Iris pigment epithelial cell (primary cell): ENCODE measurements around the gene H6PD.

Experiments used
- DNase-seq: peaks from one replicate; pipeline ENCODE4 v3.0.0-alpha.2; 2011; ENCODE audit warnings: low read depth

Gene H6PD

GRCh38 chr1:9299571-9300541, 65.3 kb downstream of the H6PD start:
- peak; percentile 62 for DNase-seq

DNA sequence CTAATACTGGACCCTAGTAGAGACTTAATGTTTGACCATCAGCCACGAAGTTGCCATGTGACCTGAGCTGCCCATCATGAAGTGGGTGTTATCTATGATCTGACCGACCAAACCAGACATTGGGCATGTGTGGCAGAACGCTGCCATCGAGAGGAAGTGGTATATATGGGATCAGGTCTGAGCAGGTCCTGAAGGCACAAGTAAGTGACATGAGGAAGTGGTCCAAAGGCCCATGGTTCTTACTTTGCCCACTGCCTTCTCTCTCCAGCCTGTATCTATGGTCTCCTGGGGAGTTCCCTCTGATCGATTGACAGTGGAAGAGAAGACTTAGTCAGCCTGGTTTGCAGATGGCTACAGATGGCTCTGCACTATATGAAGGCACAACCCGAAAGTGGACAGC, 66.0 kb downstream of the H6PD start:
- no peak for DNase-seq

DNA sequence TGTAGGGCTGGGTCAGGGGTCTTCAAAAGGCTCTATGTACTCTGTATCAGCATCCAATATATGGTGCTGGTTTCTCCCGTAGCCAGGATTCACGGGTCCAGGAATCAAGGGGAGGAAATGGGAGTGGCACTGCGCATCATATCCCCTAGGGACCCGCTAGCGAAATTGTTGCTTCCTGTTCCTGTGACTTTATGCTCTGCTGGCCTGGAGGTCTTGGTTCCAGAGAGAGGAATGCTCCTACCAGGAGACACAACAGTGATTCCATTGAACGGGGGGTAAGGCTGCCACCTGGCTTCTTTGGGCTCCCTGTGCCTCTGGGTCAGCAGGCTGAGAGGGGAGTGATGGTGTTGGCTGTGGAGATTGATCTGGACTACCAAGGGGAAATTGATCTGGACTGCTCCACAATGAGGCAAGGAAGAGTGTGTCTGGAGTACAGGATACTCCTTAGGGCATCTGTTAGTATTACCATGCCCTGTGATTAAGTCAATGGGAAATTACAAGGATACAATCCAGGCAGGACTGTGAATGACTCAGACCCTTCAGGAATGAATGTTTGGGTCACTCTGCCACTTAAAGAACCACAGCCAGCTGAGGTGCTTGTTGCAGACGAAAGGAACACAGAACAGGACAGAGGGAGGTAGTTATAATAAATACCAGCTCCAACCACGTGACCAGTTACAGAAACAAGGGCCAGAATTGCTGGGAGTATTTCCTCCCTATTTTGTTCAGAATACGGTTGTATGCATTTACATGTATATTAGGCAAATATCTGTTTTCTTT, 68.4 kb downstream of the H6PD start:
- DNase-seq: peak; percentile 78

GRCh38 chr1:9303916-9304315, 69.3 kb downstream of the H6PD start:
- DNase-seq: no peak

GRCh38 chr1:9305216-9305615, 70.6 kb downstream of the H6PD start:
- DNase-seq: no peak

DNA sequence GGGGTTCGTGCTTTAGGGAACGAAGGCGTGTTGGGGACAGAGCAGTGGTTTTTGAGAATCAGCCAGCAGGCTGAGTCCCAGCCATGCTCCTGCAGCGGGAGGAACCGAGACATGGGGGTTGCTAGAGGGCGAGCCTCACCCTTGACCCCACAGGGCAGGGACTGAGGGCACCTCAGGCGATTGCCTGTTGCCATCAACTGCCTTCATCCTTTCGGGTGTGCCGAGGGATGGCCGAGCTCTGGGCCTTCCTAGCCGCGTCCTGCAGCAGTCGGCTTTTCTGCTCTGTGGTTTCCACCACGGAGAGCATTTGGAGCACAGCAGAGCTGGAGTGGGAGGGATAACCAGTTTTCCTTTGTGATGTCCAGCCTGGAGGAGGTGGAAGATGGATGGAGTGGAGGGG, 71.4 kb downstream of the H6PD start:
- no peak for DNase-seq

DNA sequence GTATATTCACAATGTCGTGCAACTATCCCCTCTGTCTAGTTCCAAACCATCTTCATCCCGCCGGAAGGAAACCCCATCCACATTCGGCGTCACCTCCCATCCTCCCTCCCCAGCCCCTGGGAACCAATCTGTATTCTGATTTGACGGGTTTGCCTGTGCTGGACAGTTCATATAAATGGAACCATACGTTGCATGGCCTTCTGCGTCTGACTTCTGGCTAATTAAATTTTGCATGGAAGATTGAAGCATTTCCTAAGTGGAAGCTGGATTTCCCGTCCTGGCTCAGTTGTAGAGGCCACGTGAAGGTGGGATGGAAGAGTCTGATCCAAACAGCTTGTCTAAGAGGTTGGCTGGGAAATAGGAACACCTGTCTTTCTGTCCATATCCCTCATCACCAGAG, 72.7 kb downstream of the H6PD start:
- DNase-seq: no peak

- DNase-seq: no peak
Measured at GRCh38 chr1:9308236-9308785, 73.7 kb downstream of the H6PD start.

- no peak for DNase-seq
Measured at GRCh38 chr1:9309080-9309479, 74.5 kb downstream of the H6PD start.

DNA sequence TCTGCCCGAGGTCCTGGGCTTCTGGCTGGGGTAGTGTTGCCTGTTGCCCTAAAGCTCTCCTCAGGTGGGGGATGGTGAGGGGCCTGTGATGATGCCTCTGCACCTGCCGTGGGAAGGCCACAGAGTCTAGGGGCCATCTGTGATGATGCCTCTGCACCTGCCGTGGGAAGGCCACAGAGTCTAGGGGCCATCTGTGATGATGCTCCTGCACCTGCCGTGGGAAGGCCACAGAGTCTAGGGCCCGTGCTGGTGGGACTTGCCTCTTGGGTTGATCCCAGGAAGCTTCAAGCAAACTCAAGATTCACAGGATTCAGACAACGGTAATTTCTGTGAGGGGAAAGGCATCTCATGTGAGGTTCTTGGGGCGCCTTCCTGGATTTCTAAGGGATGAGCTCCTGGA, 75.4 kb downstream of the H6PD start:
- DNase-seq: no peak

DNA sequence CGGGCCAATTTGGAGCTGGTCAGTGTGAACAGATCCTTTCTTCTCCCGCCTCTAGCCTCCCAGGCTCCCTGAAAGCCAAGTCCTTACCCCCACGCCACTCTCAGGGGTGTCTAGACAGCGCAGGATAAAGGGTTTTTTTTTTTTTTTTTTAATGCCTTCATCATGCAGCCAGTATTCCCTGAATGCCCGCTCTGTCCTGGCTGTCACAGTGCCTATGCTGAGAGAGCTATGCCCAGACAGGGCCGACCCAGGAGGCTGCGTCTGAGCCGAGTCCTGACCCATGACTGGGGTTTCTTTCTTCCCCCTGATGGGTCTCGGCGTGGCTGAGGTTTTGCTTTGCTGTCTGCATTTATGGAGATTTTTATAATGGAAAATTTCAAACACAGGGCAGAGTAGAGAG, 76.5 kb downstream of the H6PD start:
- DNase-seq: no peak

DNA sequence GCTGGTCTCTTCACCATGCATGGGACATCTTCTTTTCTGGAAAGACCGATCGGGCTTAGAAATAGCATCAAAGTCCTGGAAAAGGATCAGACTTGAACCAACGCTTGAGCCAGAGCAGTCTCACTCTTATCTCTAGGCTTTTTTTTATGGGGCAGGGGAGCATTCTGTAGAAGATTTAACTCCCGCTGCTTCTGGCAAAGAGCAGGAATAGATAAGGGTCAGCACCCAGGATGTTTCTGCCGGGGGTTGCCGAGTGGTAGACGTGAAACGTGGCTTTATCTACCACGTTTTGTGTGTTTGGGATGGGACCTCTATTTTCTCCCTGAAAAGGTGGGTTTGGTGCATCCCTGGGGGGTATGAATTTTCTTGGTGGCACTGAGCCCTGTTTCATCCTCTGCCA, 76.9 kb downstream of the H6PD start:
- DNase-seq: no peak

GRCh38 chr1:9312168-9312720, 77.7 kb downstream of the H6PD start:
- DNase-seq: no peak

- DNase-seq: no peak
Measured at GRCh38 chr1:9313576-9313975, 79.0 kb downstream of the H6PD start.

- DNase-seq: no peak
Measured at GRCh38 chr1:9314111-9314510, 79.5 kb downstream of the H6PD start.

DNA sequence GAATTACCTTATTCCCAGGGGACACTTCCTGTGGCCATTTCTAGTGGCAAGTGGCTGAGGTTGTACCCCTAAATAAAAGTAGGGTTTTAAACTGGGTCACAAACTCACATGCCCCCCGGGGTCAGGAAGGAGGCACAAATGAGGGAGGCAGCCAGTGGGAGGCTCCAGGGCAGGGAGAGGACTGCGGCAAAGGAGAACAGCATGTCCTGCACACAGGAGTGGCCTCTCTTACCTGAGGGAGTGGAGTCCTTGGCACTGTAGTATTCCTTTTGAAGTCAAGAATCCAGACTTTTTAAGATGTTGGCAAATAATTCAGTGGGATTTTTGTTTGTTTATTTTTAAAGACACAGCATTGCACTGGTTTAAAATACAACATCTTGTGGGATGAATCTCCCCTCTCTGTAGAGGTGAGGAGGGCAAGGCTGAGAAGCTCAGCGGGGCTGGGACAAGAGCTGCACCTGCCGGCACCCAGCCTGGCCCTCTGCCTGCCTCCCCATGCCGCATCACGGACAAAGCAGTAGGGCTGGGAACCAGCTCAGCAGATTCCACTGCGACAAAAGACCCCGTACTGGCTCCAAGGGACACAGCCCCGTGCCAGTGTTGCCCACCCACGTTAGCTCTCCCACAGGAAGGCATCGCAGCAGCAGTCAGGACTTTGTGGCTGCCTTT, 80.3 kb downstream of the H6PD start:
- DNase-seq: no peak

DNA sequence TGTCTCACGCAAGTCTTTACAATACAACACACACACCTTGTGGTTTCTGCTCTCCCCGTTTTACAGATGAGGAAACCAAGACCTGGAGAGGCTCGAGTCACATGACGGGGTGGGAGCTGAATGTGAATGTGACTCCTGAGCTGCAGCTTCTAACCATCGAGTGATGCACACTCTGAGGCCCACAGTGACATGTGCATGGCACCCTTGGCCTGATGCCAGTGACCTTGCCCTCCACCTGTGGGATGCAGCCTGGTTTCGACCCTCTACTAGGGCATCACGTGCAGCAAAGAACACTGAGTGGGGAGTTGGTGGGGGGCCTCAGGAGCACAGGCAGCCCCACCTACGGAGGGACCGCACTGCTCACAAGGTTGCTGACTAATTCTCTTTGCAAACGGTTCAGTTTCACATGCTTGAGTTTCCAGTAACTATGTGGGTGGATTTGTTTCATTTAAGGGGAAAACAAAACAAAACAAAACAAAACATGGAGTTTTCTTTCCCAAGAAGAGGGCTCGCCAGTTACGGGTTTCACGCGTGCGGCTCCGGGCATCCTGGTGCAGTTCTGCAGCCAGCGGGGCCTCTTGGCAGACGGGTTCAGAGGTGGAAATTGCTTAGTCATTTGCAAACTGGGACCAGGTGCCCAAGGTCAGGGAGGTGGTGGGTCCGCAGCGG, 81.0 kb downstream of the H6PD start:
- DNase-seq: peak; percentile 87

DNA sequence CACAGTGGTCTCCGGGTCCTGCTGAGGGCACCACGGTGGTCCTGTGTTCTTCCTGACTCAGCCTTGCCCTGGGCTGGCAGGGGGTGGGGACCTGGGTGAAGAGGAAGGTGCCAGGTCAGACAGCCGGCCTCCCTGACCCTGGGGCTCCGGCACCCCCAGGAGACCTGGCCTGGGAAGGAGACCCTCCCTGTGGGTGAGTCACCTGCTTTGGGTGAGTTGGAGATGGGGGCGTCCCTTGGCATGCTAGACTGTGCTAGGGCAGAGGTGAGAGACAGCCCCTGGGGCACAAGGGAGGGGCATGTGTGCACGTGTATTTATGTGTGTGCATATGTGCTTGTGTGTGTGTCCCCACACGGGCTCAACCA, 81.5 kb downstream of the H6PD start:
- no peak for DNase-seq

- DNase-seq: no peak
Measured at GRCh38 chr1:9316512-9316911, 81.9 kb downstream of the H6PD start.

- DNase-seq: no peak
Measured at GRCh38 chr1:9317072-9317471, 82.5 kb downstream of the H6PD start.

GRCh38 chr1:9317591-9318417, 83.2 kb downstream of the H6PD start:
- peak; percentile 68 for DNase-seq
